NB4 (cell line): ENCODE results near the gene SPARC.
"Not testable (repeated sequence)": the region's sequence is repeated elsewhere in the genome, so short reads cannot be mapped to it uniquely, and the experiment has no call there.

Experiments used
- DNase-seq: peaks from one replicate; pipeline ENCODE4 v3.0.0; 2010; ENCODE audit warnings: low read depth
- H3K4me3 ChIP-seq: one replicate; pipeline ENCODE4 v1.5.1; 2011; ENCODE audit warnings: mild to moderate bottlenecking, low read depth, low read length, moderate library complexity
- CTCF ChIP-seq: IDR thresholded peaks from one replicate; pipeline ENCODE4 v1.5.1; 2012; ENCODE audit warnings: low read depth, low read length
- MAX ChIP-seq: IDR thresholded peaks from 2 replicates; pipeline ENCODE4 v1.6.1; 2011; ENCODE audit warnings: low read depth, low read length
- MYC ChIP-seq: IDR thresholded peaks from 2 replicates; pipeline ENCODE4 v1.6.1; 2011; ENCODE audit warnings: low read depth, low read length
- POLR2A ChIP-seq: IDR thresholded peaks from 2 replicates; pipeline ENCODE4 v1.6.1; 2011; ENCODE audit warnings: mild to moderate bottlenecking; ENCODE audit not compliant: insufficient read length; ENCODE audit errors: extremely low read depth

Gene SPARC

GRCh38 chr5:151697452-151697851 is 10.7 kb upstream of the SPARC start:
- DNase-seq, result no peak
- TF ChIP-seq POLR2A (no peak), CTCF (no peak), MYC (no peak), MAX (no peak)
- H3K4me3 ChIP-seq, result no peak overlapping the region

GRCh38 chr5:151696470-151697061 is 9.9 kb upstream of the SPARC start:
- no peak for TF ChIP-seq CTCF
- no peak for TF ChIP-seq POLR2A
- no peak for TF ChIP-seq MAX
- TF ChIP-seq MYC, result no peak
- no peak for DNase-seq
- no peak overlapping the region for H3K4me3 ChIP-seq

GRCh38 chr5:151695464-151695863 is 8.7 kb upstream of the SPARC start:
- TF ChIP-seq POLR2A, result no peak
- no peak for TF ChIP-seq MYC
- no peak for TF ChIP-seq MAX
- no peak for TF ChIP-seq CTCF
- DNase-seq, result no peak
- H3K4me3 ChIP-seq, result no peak overlapping the region

- no peak overlapping the region for H3K4me3 ChIP-seq
- TF ChIP-seq CTCF (no peak), MAX (no peak), MYC (no peak), POLR2A (no peak)
- DNase-seq, result no peak
Measured at GRCh38 chr5:151694035-151694485, 7.3 kb upstream of the SPARC start.

GRCh38 chr5:151692312-151692711 is 5.6 kb upstream of the SPARC start:
- no peak for DNase-seq
- H3K4me3 ChIP-seq, result no peak overlapping the region
- TF ChIP-seq MAX (no peak), POLR2A (no peak), MYC (no peak), CTCF (no peak)

- TF ChIP-seq MYC (no peak), CTCF (no peak), MAX (no peak), POLR2A (no peak)
- no peak overlapping the region for H3K4me3 ChIP-seq
- DNase-seq, result no peak
Measured at GRCh38 chr5:151691706-151692105, 5.0 kb upstream of the SPARC start.

- H3K4me3 ChIP-seq, DNase-seq: not testable (repeated sequence)
Measured at GRCh38 chr5:151689591-151689990, 2.9 kb upstream of the SPARC start.
